ENCODE measurements around the gene MYO3B. TPM values are rescaled to one million over a fixed set of nuclear protein-coding genes. Genes with fewer than 3 reads are reported as not detected.

Gene MYO3B
- total and polyA plus RNA-seq, 2 of the 8 experiments (the other 6 are each of a cell fraction or from before 2014, with no cell fraction given) = 0.17 to 0.19 TPM

DNA sequence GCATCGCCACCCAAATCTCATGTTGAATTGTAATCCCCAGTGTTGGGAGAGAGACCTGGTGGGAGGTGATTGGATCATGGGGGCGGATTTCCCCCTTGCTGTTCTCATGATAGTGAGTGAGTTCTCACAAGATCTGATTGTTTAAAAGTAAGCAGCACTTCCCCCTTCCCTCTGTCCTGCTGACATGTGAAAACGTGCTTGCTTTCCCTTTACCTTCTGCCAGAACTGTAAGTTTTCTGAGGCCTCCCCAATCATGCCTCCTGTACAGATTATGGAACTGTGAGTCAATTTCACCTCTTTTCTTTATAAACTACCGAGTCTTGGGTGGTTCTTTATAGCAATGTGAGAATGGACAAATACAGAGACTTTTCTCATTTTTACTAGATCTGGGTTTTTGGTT, 375.8 kb downstream of the MYO3B start (continued):
- TF ChIP-seq, protein P1, sequence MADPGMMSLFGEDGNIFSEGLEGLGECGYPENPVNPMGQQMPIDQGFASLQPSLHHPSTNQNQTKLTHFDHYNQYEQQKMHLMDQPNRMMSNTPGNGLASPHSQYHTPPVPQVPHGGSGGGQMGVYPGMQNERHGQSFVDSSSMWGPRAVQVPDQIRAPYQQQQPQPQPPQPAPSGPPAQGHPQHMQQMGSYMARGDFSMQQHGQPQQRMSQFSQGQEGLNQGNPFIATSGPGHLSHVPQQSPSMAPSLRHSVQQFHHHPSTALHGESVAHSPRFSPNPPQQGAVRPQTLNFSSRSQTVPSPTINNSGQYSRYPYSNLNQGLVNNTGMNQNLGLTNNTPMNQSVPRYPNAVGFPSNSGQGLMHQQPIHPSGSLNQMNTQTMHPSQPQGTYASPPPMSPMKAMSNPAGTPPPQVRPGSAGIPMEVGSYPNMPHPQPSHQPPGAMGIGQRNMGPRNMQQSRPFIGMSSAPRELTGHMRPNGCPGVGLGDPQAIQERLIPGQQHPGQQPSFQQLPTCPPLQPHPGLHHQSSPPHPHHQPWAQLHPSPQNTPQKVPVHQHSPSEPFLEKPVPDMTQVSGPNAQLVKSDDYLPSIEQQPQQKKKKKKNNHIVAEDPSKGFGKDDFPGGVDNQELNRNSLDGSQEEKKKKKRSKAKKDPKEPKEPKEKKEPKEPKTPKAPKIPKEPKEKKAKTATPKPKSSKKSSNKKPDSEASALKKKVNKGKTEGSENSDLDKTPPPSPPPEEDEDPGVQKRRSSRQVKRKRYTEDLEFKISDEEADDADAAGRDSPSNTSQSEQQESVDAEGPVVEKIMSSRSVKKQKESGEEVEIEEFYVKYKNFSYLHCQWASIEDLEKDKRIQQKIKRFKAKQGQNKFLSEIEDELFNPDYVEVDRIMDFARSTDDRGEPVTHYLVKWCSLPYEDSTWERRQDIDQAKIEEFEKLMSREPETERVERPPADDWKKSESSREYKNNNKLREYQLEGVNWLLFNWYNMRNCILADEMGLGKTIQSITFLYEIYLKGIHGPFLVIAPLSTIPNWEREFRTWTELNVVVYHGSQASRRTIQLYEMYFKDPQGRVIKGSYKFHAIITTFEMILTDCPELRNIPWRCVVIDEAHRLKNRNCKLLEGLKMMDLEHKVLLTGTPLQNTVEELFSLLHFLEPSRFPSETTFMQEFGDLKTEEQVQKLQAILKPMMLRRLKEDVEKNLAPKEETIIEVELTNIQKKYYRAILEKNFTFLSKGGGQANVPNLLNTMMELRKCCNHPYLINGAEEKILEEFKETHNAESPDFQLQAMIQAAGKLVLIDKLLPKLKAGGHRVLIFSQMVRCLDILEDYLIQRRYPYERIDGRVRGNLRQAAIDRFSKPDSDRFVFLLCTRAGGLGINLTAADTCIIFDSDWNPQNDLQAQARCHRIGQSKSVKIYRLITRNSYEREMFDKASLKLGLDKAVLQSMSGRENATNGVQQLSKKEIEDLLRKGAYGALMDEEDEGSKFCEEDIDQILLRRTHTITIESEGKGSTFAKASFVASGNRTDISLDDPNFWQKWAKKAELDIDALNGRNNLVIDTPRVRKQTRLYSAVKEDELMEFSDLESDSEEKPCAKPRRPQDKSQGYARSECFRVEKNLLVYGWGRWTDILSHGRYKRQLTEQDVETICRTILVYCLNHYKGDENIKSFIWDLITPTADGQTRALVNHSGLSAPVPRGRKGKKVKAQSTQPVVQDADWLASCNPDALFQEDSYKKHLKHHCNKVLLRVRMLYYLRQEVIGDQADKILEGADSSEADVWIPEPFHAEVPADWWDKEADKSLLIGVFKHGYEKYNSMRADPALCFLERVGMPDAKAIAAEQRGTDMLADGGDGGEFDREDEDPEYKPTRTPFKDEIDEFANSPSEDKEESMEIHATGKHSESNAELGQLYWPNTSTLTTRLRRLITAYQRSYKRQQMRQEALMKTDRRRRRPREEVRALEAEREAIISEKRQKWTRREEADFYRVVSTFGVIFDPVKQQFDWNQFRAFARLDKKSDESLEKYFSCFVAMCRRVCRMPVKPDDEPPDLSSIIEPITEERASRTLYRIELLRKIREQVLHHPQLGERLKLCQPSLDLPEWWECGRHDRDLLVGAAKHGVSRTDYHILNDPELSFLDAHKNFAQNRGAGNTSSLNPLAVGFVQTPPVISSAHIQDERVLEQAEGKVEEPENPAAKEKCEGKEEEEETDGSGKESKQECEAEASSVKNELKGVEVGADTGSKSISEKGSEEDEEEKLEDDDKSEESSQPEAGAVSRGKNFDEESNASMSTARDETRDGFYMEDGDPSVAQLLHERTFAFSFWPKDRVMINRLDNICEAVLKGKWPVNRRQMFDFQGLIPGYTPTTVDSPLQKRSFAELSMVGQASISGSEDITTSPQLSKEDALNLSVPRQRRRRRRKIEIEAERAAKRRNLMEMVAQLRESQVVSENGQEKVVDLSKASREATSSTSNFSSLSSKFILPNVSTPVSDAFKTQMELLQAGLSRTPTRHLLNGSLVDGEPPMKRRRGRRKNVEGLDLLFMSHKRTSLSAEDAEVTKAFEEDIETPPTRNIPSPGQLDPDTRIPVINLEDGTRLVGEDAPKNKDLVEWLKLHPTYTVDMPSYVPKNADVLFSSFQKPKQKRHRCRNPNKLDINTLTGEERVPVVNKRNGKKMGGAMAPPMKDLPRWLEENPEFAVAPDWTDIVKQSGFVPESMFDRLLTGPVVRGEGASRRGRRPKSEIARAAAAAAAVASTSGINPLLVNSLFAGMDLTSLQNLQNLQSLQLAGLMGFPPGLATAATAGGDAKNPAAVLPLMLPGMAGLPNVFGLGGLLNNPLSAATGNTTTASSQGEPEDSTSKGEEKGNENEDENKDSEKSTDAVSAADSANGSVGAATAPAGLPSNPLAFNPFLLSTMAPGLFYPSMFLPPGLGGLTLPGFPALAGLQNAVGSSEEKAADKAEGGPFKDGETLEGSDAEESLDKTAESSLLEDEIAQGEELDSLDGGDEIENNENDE (IDR thresholded peaks at IDR 0.05; ENCODE audit: insufficient replicate concordance, low read length) = no peak
- TF ChIP-seq, protein P2, sequence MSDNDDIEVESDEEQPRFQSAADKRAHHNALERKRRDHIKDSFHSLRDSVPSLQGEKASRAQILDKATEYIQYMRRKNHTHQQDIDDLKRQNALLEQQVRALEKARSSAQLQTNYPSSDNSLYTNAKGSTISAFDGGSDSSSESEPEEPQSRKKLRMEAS (IDR thresholded peaks at IDR 0.05) = no peak
- TF ChIP-seq HDAC2 (IDR thresholded peaks at IDR 0.05; ENCODE audit: borderline replicate concordance in 1 of 2, low read depth in 2 of 2, low read length in 2 of 2) = no peak
- TF ChIP-seq CBX5 (IDR thresholded peaks at IDR 0.05; ENCODE audit: low read depth, low read length) = no peak
- no peak for TF ChIP-seq BCL11A (IDR thresholded peaks at IDR 0.05; ENCODE audit: low read depth in 2 of 2, low read length in 2 of 2)
- TF ChIP-seq PHF8 (conservative IDR thresholded peaks at IDR 0.05; ENCODE audit: low read depth, low read length) = no peak
- TF ChIP-seq KDM4A (IDR thresholded peaks at IDR 0.05; ENCODE audit: low read depth, low read length, severe bottlenecking) = no peak
- TF ChIP-seq BRCA1 (IDR thresholded peaks at IDR 0.05; ENCODE audit: low read depth, low read length) = no peak
- no peak for TF ChIP-seq RAD21 (IDR thresholded peaks at IDR 0.05 in 1 of 2, conservative IDR thresholded peaks at IDR 0.05 in 1 of 2; ENCODE audit: low read depth in 2 of 2, low read length in 2 of 2)
- no peak for TF ChIP-seq YY1 (IDR thresholded peaks at IDR 0.05; ENCODE audit: low read depth, low read length)
